SK-N-SH (cell line): ENCODE data around the gene GYG1. TPM values are rescaled to one million over a fixed set of nuclear protein-coding genes. Genes with fewer than 3 reads are reported as not detected.

Experiments
- CTCF ChIA-PET: fragments of 300-600, 350-600 bp; formaldehyde crosslinking; extraction: SDS; loops from one replicate; lab custom pipeline; 2021; lab: Yijun Ruan, JAX
- POLR2A ChIA-PET: fragments of 350-600 bp; sonication (Branson Sonifier 250); formaldehyde crosslinking; extraction: SDS; loops from one replicate; lab custom pipeline; 2020; ENCODE audit warnings: antibody characterized with exemption, inconsistent platforms; lab: Yijun Ruan, JAX
- DNase-seq: peaks from one replicate; pipeline ENCODE4 v3.0.0; 2012
- H2AFZ ChIP-seq: fragments of 200-600 bp; sonication (generic); 2 replicates; pipeline ENCODE4 v1.8.1; 2016; ENCODE audit warnings: antibody characterized with exemption, mild to moderate bottlenecking, low read depth
- H3F3A ChIP-seq: fragments of 200-600 bp; sonication (generic); replicated peaks from 2 replicates; pipeline ENCODE3; 2016; ENCODE audit warnings: antibody characterized with exemption, mild to moderate bottlenecking; ENCODE audit not compliant: insufficient read depth
- H3K27ac ChIP-seq, 2 experiments: fragments of 200-500 bp in 1 of 2; fragments of 200-600 bp in 1 of 2; sonication (Bioruptor generic) in 1 of 2; sonication (generic), shearing (Covaris generic) in 1 of 2; 2 replicates each; pipeline versions ENCODE4 v1.5.1 to v1.6.1; 2014 to 2016; ENCODE audit warnings: low read depth in 2 of 2, inconsistent platforms in 1 of 2, low read length in 1 of 2, mild to moderate bottlenecking in 1 of 2, mixed read lengths in 1 of 2
- H3K27me3 ChIP-seq: fragments of 200-600 bp; sonication (generic), shearing (Covaris generic); 2 replicates; pipeline ENCODE4 v1.6.1; 2016; ENCODE audit warnings: mixed run types; ENCODE audit not compliant: insufficient read depth
- H3K36me3 ChIP-seq, 2 experiments: fragments of 200-500 bp in 1 of 2; fragments of 200-600 bp in 1 of 2; sonication (Bioruptor generic) in 1 of 2; sonication (generic) in 1 of 2; replicated peaks in 1 of 2; 2 replicates each; pipeline versions ENCODE3 to v1.5.1; 2014 to 2016; ENCODE audit warnings: low read length in 1 of 2, mild to moderate bottlenecking in 1 of 2; ENCODE audit not compliant: insufficient read depth in 2 of 2, control insufficient read depth in 1 of 2
- H3K4me1 ChIP-seq, 2 experiments: fragments of 200-500 bp in 1 of 2; fragments of 200-600 bp in 1 of 2; sonication (Bioruptor generic) in 1 of 2; sonication (generic), shearing (Covaris generic) in 1 of 2; 2 replicates each; pipeline versions ENCODE4 v1.5.1 to v1.6.1; 2014 to 2016; ENCODE audit warnings: low read depth in 1 of 2, low read length in 1 of 2, mixed run types in 1 of 2; ENCODE audit not compliant: insufficient read depth in 2 of 2, control insufficient read depth in 1 of 2
- H3K4me2 ChIP-seq: fragments of 200-600 bp; sonication (generic), shearing (Covaris generic); 2 replicates; pipeline ENCODE4 v1.6.1; 2017; ENCODE audit warnings: mixed run types
- H3K4me3 ChIP-seq, 2 experiments: fragments of 200-500 bp in 1 of 2; fragments of 200-600 bp in 1 of 2; sonication (Bioruptor generic) in 1 of 2; sonication (generic), shearing (Covaris generic) in 1 of 2; 2 replicates each; pipeline versions ENCODE4 v1.5.1 to v1.8.1; 2014 to 2016; ENCODE audit warnings: low read depth in 2 of 2, inconsistent platforms in 1 of 2, low read length in 1 of 2, mild to moderate bottlenecking in 1 of 2, mixed read lengths in 1 of 2, moderate library complexity in 1 of 2
- H3K79me2 ChIP-seq: fragments of 200-600 bp; sonication (generic); 2 replicates; pipeline ENCODE4 v1.8.1; 2017; ENCODE audit warnings: mild to moderate bottlenecking; ENCODE audit not compliant: insufficient read depth
- H3K9ac ChIP-seq: fragments of 200-600 bp; sonication (generic); 2 replicates; pipeline ENCODE4 v1.6.1; 2017; ENCODE audit warnings: mixed run types
- H3K9me2 ChIP-seq: fragments of 200-600 bp; sonication (generic); 2 replicates; pipeline ENCODE4 v1.6.1; 2017; ENCODE audit warnings: mixed run types
- H3K9me3 ChIP-seq: fragments of 200-600 bp; sonication (generic); 2 replicates; pipeline ENCODE4 v1.6.1; 2017; ENCODE audit warnings: mixed run types, mild to moderate bottlenecking, moderate library complexity
- H4K20me1 ChIP-seq: fragments of 200-600 bp; sonication (generic); 2 replicates; pipeline ENCODE4 v1.6.1; 2017; ENCODE audit warnings: mild to moderate bottlenecking, mixed run types; ENCODE audit not compliant: insufficient read depth
- CTCF ChIP-seq: fragments of 200-600 bp; sonication (generic); IDR thresholded peaks from 2 replicates; pipeline ENCODE4 v1.6.1; 2017; ENCODE audit warnings: antibody characterized with exemption, mild to moderate bottlenecking, moderate library complexity
- ELF1 ChIP-seq: IDR thresholded peaks from 2 replicates; pipeline ENCODE4 v1.4.0; 2012
- EP300 ChIP-seq, 2 experiments: IDR thresholded peaks; 2 replicates each; pipeline versions ENCODE4 v1.4.0 to v1.6.1; 2012; ENCODE audit warnings: borderline replicate concordance in 1 of 2, low read depth in 1 of 2, low read length in 1 of 2
- JUND ChIP-seq: IDR thresholded peaks from 2 replicates; pipeline ENCODE4 v1.4.0; 2012
- MXI1 ChIP-seq: IDR thresholded peaks from 2 replicates; pipeline ENCODE4 v1.6.1; 2012; ENCODE audit warnings: mild to moderate bottlenecking, low read depth, low read length, improper control_type of control experiment
- NFIC ChIP-seq: IDR thresholded peaks from 2 replicates; pipeline ENCODE4 v1.4.0; 2012; ENCODE audit warnings: borderline replicate concordance
- REST ChIP-seq: IDR thresholded peaks from 2 replicates; pipeline ENCODE4 v1.6.1; 2012; ENCODE audit warnings: mild to moderate bottlenecking, low read depth, low read length, moderate library complexity
- RFX5 ChIP-seq: IDR thresholded peaks from 2 replicates; pipeline ENCODE4 v1.6.1; 2012; ENCODE audit warnings: mild to moderate bottlenecking, improper control_type of control experiment, low read length
- SIN3A ChIP-seq: IDR thresholded peaks from 2 replicates; pipeline ENCODE4 v1.6.1; 2012; ENCODE audit warnings: low read depth, mild to moderate bottlenecking, low read length, moderate library complexity, borderline replicate concordance
- USF1 ChIP-seq: IDR thresholded peaks from 2 replicates; pipeline ENCODE4 v1.4.0; 2012; ENCODE audit warnings: low read depth, borderline replicate concordance
- USF2 ChIP-seq: fragments of 150-350 bp; IDR thresholded peaks from 2 replicates; pipeline ENCODE4 v1.6.1; 2017; ENCODE audit warnings: antibody characterized with exemption, low read length, low read depth, borderline replicate concordance
- YY1 ChIP-seq: IDR thresholded peaks from 2 replicates; pipeline ENCODE4 v1.4.0; 2012; ENCODE audit warnings: low read depth, mild to moderate bottlenecking
- ZBTB33 ChIP-seq: IDR thresholded peaks from 2 replicates; pipeline ENCODE4 v1.4.0; 2012; ENCODE audit warnings: low read depth, borderline replicate concordance
- WGBS: methylation state at CpG from one replicate; pipeline ENCODE4 v1.1.6; 2017; ENCODE audit warnings: low lambda C conversion rate; 5-methylcytosine and 5-hydroxymethylcytosine counted together
- polyA plus RNA-seq, 3 experiments: library from polyadenylated mRNA; depleted of rRNA; stranded (reverse); fragments of >200 nt; gene quantifications; 2 replicates each; pipeline ENCODE4 v1.2.3, GENCODE V29; 2012

GYG1 gene
- polyA plus RNA-seq, 1 of the 3 experiments (the other 2 are of a cell fraction): 16.8 TPM

- no peaks in the 10 kb centered on the region for H4K20me1 ChIP-seq
- H3K36me3 ChIP-seq: no peaks in the 10 kb centered on the region
- H3K4me2 ChIP-seq: no peak overlapping the region
- no peaks in the 10 kb centered on the region for H3K9me2 ChIP-seq
- TF ChIP-seq ZBTB33: no peak
- no peak for TF ChIP-seq YY1
- TF ChIP-seq JUND: no peak
- TF ChIP-seq RFX5: no peak
- TF ChIP-seq EP300 (IDR thresholded peaks at IDR 0.05; ENCODE audit: borderline replicate concordance in 1 of 2, low read depth in 1 of 2, low read length in 1 of 2): no peak
- TF ChIP-seq REST: no peak
- no peak for TF ChIP-seq CTCF
- TF ChIP-seq SIN3A: no peak
- no peak for TF ChIP-seq MXI1
- TF ChIP-seq USF2: no peak
- no peak for TF ChIP-seq ELF1
- no peak for TF ChIP-seq NFIC
- TF ChIP-seq USF1: no peak
- ChIA-PET POLR2A (no interaction called here), CTCF (no interaction called here)
- no peak overlapping the region for H2AFZ ChIP-seq
- no peaks in the 10 kb centered on the region for H3F3A ChIP-seq
- no peaks in the 10 kb centered on the region for H3K79me2 ChIP-seq
- no peak overlapping the region for H3K9ac ChIP-seq
- WGBS: 85% methylated on average over 4 of the region's 6 CpGs
- H3K27me3 ChIP-seq: no peaks in the 10 kb centered on the region
- H3K9me3 ChIP-seq: no peaks in the 10 kb centered on the region
- no peak overlapping the region for H3K4me3 ChIP-seq
- no peak overlapping the region for H3K27ac ChIP-seq
- no peaks in the 10 kb centered on the region for H3K4me1 ChIP-seq
- no peak for DNase-seq
Measured at GRCh38 chr3:148975248-148975647, 16.1 kb upstream of the GYG1 start.
